OCI-LY3 (cell line): ENCODE results near the gene XRCC4.

Experiments
- H2AFZ ChIP-seq: fragments of 200-600, 300-600 bp; shearing (Covaris generic); 2 replicates; pipeline ENCODE4 v1.6.0; 2014; ENCODE audit warnings: antibody characterized with exemption, low read depth, low read length
- H3K27ac ChIP-seq: fragments of 200-600, 300-600 bp; sonication (generic); 2 replicates; pipeline ENCODE4 v1.5.1; 2014; ENCODE audit warnings: mild to moderate bottlenecking, low read length, moderate library complexity, mixed read lengths
- H3K27me3 ChIP-seq: fragments of 200-600, 300-600 bp; sonication (generic); 2 replicates; pipeline ENCODE4 v1.6.1; 2014; ENCODE audit warnings: low read depth, low read length, mixed read lengths
- H3K36me3 ChIP-seq: fragments of 200-600, 300-600 bp; sonication (generic); replicated peaks from 2 replicates; pipeline ENCODE3; 2014; ENCODE audit warnings: low read depth, low read length, mixed read lengths
- H3K4me1 ChIP-seq: fragments of 300-600, 200-600 bp; sonication (generic); 2 replicates; pipeline ENCODE4 v1.6.1; 2014; ENCODE audit warnings: low read length, mixed read lengths
- H3K4me2 ChIP-seq: fragments of 200-600, 300-600 bp; sonication (generic); 2 replicates; pipeline ENCODE4 v1.6.1; 2014; ENCODE audit warnings: low read length, mixed read lengths
- H3K4me3 ChIP-seq: fragments of 300-600, 200-600 bp; sonication (generic); 2 replicates; pipeline ENCODE4 v1.5.1; 2014; ENCODE audit warnings: antibody characterized with exemption, mild to moderate bottlenecking, low read length, moderate library complexity
- H3K79me2 ChIP-seq: fragments of 300-600, 200-600 bp; shearing (Covaris generic); 2 replicates; pipeline ENCODE4 v1.6.1; 2014; ENCODE audit warnings: mild to moderate bottlenecking, low read length, mixed read lengths
- H3K9ac ChIP-seq: fragments of 300-600, 200-600 bp; shearing (Covaris generic); 2 replicates; pipeline ENCODE4 v1.6.0; 2014; ENCODE audit warnings: mild to moderate bottlenecking, low read length, moderate library complexity
- H3K9me3 ChIP-seq: fragments of 200-600, 300-600 bp; shearing (Covaris generic); 2 replicates; pipeline ENCODE4 v1.6.1; 2014; ENCODE audit warnings: low read length, mixed read lengths; ENCODE audit not compliant: insufficient read depth
- H4K20me1 ChIP-seq: fragments of 200-600, 300-600 bp; sonication (generic); 2 replicates; pipeline ENCODE4 v1.6.1; 2016; ENCODE audit warnings: low read length, mixed read lengths; ENCODE audit not compliant: insufficient read depth
- CTCF ChIP-seq: fragments of 200-600, 300-600 bp; sonication (generic); IDR thresholded peaks from 2 replicates; pipeline ENCODE4 v1.5.1; 2014; ENCODE audit warnings: antibody characterized with exemption, low read length, low read depth
- EZH2phosphoT487 ChIP-seq: fragments of 200-600 bp; shearing (Covaris generic); IDR thresholded peaks from 2 replicates; pipeline ENCODE4 v1.6.1; 2018; ENCODE audit warnings: antibody characterized with exemption, mixed run types, low read depth

The XRCC4 gene

GRCh38 chr5:83306572-83307241 is 229.4 kb downstream of the XRCC4 start:
- H3K27ac ChIP-seq = no peak overlapping the region
- H2AFZ ChIP-seq = no peak overlapping the region
- no peak for TF ChIP-seq CTCF
- TF ChIP-seq EZH2phosphoT487 = no peak
- no peaks in the 10 kb centered on the region for H4K20me1 ChIP-seq
- no peaks in the 10 kb centered on the region for H3K36me3 ChIP-seq
- H3K4me3 ChIP-seq = peak overlapping the region; percentile 51
- no peaks in the 10 kb centered on the region for H3K9me3 ChIP-seq
- H3K9ac ChIP-seq = no peak overlapping the region; the same call in 1 of the 2 replicates
- H3K4me2 ChIP-seq = peak overlapping the region; percentile 71
- H3K27me3 ChIP-seq = no peaks in the 10 kb centered on the region
- no peaks in the 10 kb centered on the region for H3K79me2 ChIP-seq
- H3K4me1 ChIP-seq = peaks cover 19% of the 10 kb centered on the region

GRCh38 chr5:83312663-83313062 is 235.3 kb downstream of the XRCC4 start:
- H3K9me3 ChIP-seq = no peaks in the 10 kb centered on the region
- H3K4me1 ChIP-seq = peaks cover 16% of the 10 kb centered on the region

GRCh38 chr5:83313436-83313835 is 236.1 kb downstream of the XRCC4 start:
- Histone ChIP-seq H3K4me1 (peaks cover 16% of the 10 kb centered on the region), H3K9ac (no peak overlapping the region), H3K36me3 (no peaks in the 10 kb centered on the region), H3K27ac (no peak overlapping the region), H2AFZ (no peak overlapping the region), H3K79me2 (no peaks in the 10 kb centered on the region), H3K4me2 (no peak overlapping the region), H3K27me3 (no peaks in the 10 kb centered on the region), H3K4me3 (no peak overlapping the region), H3K9me3 (no peaks in the 10 kb centered on the region), H4K20me1 (no peaks in the 10 kb centered on the region)
- TF ChIP-seq EZH2phosphoT487 (no peak), CTCF (no peak)

More at GRCh38 chr5:83312663-83313062, 235.3 kb downstream of the XRCC4 start:
- Histone ChIP-seq H3K4me2 (peak overlapping the region; percentile 32), H3K27me3 (no peaks in the 10 kb centered on the region), H3K79me2 (no peaks in the 10 kb centered on the region), H3K27ac (no peak overlapping the region), H3K4me3 (no peak overlapping the region), H2AFZ (no peak overlapping the region), H3K9ac (no peak overlapping the region), H3K36me3 (no peaks in the 10 kb centered on the region), H4K20me1 (no peaks in the 10 kb centered on the region)
- TF ChIP-seq EZH2phosphoT487 = no peak
- TF ChIP-seq CTCF = no peak

- Histone ChIP-seq H3K9me3 (no peaks in the 10 kb centered on the region), H3K36me3 (no peaks in the 10 kb centered on the region), H3K4me2 (no peak overlapping the region), H3K4me1 (no peaks in the 10 kb centered on the region), H4K20me1 (no peaks in the 10 kb centered on the region), H3K27ac (no peak overlapping the region), H3K4me3 (no peak overlapping the region), H3K27me3 (no peaks in the 10 kb centered on the region), H3K9ac (no peak overlapping the region), H3K79me2 (no peaks in the 10 kb centered on the region), H2AFZ (no peak overlapping the region)
- no peak for TF ChIP-seq EZH2phosphoT487
- no peak for TF ChIP-seq CTCF
These were observed 244.2 kb downstream of the XRCC4 start for GRCh38 chr5:83321483-83322055.
